Measurements from ENCODE around the gene PLEKHA4.
"Not testable (repeated sequence)": the region's sequence is repeated elsewhere in the genome, so short reads cannot be mapped to it uniquely, and the experiment has no call there.

Gene PLEKHA4

DNA sequence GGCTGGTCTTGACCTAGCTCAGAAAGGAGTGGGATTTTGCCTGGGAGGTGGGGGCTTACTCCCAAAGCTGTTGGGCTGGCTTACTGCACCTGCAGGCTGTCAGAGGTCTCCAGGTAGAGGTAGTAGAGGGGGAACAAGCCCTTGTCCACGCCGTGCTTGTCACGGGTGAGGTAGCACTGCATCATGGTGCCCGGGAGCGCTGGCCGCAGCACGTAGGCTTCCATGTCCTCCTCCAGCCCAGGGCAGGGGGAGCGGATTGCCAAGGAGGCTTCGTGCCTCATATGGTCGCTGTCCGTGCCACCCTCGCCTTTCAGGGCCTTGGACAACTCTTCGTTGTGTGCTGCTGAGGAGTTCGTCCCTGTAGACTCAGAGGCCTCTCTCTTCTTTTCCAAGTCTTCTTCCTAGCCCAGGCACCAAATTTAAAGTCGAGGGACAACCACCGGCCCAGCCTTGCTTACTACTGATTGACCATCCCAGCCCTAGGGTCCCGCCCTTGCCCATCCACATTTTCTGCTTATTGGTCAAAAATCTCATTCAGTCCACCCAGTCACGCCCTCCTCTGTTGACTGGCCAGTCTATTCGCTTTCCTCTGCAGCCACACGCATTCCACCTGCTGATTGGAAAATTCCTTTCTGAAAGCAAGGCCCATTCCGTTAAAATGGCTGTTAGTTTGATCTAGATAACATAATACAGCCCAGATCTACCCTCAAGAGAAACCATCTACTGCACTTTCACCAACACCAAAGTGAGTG lies 19.6 kb upstream of the PLEKHA4 start:
- DNase-seq = no peak

- DNase-seq = no peak
These were observed 15.3 kb upstream of the PLEKHA4 start for GRCh38 chr19:48883726-48884125.

DNA sequence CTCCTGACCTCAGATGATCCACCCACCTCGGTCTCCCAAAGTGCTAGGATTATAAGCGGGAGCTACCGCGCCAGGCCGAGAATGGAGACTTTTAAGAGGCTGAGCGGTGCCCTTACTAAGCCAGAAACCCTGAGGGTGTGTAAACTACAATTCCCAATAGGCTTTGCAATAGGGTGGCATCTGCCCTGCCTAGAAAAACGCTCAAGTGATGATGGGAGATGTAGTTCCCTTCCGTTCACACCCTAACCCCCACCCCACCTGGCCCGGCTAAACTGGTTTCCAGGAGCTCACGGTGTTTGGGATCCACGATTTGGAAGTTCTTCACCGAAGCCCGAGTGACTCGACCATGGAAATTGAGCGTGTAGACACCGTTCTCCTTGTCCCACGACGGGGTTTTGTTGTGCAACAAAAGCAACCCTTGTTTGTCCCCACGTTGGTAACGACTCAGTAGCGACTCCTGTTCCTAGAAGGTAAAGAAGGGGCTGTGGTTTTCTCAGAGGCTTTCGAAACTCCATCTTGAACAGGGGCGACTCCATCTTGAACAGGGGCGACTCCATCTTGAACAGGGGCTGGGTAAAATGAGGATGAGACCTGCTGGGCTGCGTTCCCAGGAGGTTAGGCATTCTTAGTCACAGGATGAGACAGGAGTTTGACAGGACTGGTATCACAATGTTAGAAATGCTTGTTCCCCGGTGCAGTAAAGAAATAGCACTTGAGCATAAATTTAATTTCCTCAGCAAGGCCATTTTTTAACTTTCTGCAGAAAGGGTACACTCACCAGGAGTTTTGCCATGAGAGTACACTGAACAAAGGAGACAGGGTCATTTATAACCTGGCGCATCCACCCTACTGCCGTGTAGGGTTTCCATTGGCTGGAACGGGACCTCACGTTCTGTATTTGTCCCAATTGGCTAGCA lies 13.6 kb upstream of the PLEKHA4 start:
- peak in 1 of 5 donors; percentile 29 for DNase-seq

GRCh38 chr19:48879696-48880095 lies 11.3 kb upstream of the PLEKHA4 start:
- DNase-seq = not testable (repeated sequence)

DNA sequence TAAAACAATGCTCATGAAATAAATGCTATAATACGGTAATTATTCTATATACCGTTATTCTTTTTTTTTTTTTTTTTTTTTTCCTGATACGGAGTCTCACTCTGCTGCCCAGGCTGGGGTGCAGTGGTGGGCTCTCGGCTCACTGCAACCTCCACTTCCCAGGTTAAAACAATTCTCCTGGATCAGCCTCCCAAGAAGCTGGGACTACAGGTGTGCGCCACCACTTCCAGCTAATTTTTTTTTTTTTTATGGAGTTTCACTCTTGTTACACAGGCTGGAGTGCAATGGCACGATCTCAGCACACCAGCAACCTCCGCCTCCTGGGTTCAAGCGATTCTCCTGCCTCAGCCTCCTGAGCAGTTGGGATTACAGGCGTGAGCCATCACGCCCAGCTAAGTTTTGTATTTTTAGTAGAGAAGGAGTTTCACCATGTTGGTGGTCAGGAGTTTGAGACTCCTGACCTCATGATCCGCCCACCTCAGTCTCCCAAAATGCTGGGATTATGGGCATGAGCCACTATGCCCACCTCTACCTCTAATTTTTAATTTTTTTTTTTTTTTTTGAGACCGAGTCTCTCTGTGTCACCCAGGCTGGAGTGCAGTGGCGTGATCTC lies 10.7 kb upstream of the PLEKHA4 start:
- no peak for DNase-seq

DNA sequence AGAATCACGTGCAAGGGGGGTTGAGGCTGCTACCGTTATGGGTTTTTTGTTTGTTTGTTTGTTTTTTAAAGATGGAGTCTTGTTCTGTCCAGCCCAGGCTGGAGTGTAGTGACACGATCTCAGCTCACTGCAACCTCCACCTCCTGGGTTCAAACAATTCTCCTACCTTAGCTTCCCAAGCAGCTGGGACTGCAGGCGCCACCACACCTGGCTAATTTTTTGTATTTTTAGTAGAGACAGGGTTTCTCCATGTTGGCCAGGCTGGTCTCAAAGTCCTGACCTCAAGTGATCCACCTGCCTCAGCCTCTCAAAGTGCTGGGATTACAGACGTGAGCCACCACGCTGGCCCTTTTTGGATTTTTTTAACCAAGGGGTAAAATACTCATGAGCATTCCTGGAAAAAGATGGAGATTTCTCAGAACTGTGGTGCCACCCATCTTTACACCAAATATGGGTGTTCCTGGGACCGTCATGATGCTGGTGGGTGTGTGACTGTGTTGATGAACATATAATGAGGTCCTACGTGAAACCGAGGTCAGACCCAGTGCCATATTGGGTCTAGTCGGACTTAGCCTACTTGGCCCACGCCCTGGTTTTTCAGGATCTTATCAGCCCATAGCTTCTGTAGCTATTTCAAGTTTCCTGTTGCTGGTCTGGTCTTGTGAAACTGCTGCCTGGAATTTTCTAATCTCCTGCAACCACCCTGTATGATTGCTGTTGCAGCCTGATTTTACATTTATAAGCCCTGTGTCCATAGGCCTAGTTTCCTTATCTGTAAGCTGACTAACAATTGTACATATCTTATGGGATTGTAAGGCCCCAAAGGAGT lies 10.0 kb upstream of the PLEKHA4 start:
- DNase-seq = peak in 1 of 5 donors; percentile 74

- DNase-seq = no peak
These were observed 9.4 kb upstream of the PLEKHA4 start for GRCh38 chr19:48877855-48878195.

- peak in 3 of 5 donors; percentile 33 to 43 (median 42) for DNase-seq
These were observed 7.9 kb upstream of the PLEKHA4 start for GRCh38 chr19:48876043-48876981.

- peak in 2 of 5 donors; percentile 33 to 49 for DNase-seq
These were observed 6.1 kb upstream of the PLEKHA4 start for GRCh38 chr19:48874303-48875135.

DNA sequence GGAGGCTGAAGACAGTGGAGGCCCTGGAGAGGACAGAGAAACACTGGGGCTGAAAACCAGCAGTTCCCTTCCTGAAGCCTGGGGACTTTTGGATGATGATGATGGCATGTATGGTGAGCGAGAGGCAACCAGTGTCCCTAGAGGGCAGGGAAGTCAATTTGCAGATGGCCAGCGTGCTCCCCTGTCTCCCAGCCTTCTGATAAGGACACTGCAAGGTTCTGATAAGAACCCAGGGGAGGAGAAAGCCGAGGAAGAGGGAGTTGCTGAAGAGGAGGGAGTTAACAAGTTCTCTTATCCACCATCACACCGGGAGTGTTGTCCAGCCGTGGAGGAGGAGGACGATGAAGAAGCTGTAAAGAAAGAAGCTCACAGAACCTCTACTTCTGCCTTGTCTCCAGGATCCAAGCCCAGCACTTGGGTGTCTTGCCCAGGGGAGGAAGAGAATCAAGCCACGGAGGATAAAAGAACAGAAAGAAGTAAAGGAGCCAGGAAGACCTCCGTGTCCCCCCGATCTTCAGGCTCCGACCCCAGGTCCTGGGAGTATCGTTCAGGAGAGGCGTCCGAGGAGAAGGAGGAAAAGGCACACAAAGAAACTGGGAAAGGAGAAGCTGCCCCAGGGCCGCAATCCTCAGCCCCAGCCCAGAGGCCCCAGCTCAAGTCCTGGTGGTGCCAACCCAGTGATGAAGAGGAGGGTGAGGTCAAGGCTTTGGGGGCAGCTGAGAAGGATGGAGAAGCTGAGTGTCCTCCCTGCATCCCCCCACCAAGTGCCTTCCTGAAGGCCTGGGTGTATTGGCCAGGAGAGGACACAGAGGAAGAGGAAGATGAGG lies 5.3 kb upstream of the PLEKHA4 start:
- peak in 1 of 5 donors; percentile 36 for DNase-seq

- peak; percentile 43 to 89 (median 73) for DNase-seq
These were observed 4.6 kb upstream of the PLEKHA4 start for GRCh38 chr19:48872884-48873475.

- peak; percentile 91 to 99 (median 95) for DNase-seq
These were observed 3.9 kb upstream of the PLEKHA4 start, which contains the start of gene PPP1R15A for GRCh38 chr19:48872182-48872883. Gene PPP1R15A, plus strand, starts transcription at chr19:48872421. Its CDS starts 813 bp downstream, at chr19:48873234.

GRCh38 chr19:48871471-48872181 lies 3.2 kb upstream of the PLEKHA4 start:
- DNase-seq = not testable (repeated sequence)

- no peak for DNase-seq
These were observed 1.6 kb upstream of the PLEKHA4 start for GRCh38 chr19:48870048-48870447.

GRCh38 chr19:48867746-48868113 lies 687 bp downstream of the PLEKHA4 start:
- no peak for DNase-seq

DNA sequence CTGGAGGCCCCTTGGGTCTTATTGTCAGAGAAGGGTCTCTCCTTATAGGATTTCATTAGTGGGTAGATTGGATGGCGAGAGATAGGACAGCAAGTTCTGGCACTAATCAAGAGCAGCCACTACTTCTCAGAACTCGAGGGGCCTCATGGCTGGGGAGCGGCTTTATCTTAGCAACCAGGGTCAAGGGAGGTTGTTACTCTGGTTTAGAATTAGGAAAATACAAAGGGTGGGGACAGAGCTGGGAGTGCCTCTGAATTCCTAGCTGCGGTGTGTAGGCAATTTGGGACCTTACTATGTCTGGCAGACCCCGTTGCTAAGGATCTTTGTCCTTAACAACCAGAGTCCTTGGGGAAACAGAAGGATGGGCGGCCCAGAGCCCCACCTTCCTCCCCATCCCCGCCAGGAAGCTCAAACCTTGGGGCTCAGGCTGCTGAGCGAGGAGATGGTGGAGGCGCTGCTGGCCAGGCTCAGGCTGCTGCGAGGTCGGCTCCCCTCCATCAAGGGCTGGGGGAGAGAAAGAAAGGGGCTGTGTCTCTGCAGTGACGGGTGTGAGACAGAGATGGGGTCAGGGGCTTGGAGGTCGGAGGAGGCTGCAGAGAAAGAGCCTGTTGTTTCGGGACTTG lies 1.2 kb downstream of the PLEKHA4 start:
- DNase-seq = no peak

DNA sequence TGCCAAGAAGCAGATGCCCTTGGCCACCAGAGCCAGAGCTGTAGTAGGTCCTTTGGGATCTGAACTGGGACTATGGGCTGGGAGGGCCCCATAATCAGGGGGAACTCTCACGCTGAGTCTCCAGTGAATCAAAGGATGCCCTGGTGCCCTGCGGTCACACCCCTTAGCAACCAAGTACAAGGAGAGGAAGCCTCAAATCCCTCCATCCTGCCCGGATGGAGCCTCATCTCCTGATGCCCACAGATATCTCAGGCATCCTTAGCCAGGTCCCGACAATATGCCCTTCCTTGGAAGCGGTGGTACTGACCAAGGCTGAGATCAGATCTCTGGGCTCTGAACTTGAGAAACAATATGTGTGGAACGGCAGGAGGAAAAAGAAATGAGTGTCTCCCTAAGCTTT lies 1.7 kb downstream of the PLEKHA4 start:
- no peak for DNase-seq
